ENCODE data around the gene ANGEL2. TPM values are rescaled to one million over a fixed set of nuclear protein-coding genes. Genes with fewer than 3 reads are reported as not detected.

Gene ANGEL2
- total RNA-seq, 1 donor from 2014 or later = 44.2 TPM

Other genes starting within 250 kb of the ANGEL2 start
- gene NSL1, start 224.1 kb downstream of the ANGEL2 start, total RNA-seq = 40.2 and 44.7 TPM in 2 replicates
- gene TATDN3, start 224.0 kb downstream of the ANGEL2 start, total RNA-seq = 14.4 and 18.5 TPM in 2 replicates
- gene SPATA45, start 168.2 kb downstream of the ANGEL2 start, total RNA-seq = not detected in 2 replicates
- gene FLVCR1, start 157.6 kb downstream of the ANGEL2 start, total RNA-seq = 18.5 and 18.7 TPM in 2 replicates
- 0.10 and 0.39 TPM in 2 replicates for gene VASH2, start 65.3 kb downstream of the ANGEL2 start, total RNA-seq
- gene RPS6KC1, start 35.4 kb upstream of the ANGEL2 start, total RNA-seq = 7.2 and 7.5 TPM in 2 replicates